Kidney epithelial cell (primary cell): ENCODE results near the gene SH3RF2. TPM values are rescaled to one million over a fixed set of nuclear protein-coding genes. Genes with fewer than 3 reads are reported as not detected.

Experiments used
- DNase-seq: peaks from one replicate; pipeline ENCODE4 v3.0.0-alpha.2; 2010; ENCODE audit warnings: low read depth
- H3K27me3 ChIP-seq: 2 replicates; pipeline ENCODE4 v1.6.0; 2011; ENCODE audit warnings: low read length; ENCODE audit not compliant: control insufficient read depth, insufficient read depth
- H3K36me3 ChIP-seq: 2 replicates; pipeline ENCODE4 v1.5.1; 2011; ENCODE audit warnings: low read length; ENCODE audit not compliant: control insufficient read depth, insufficient read depth
- H3K4me3 ChIP-seq: 2 replicates; pipeline ENCODE4 v1.5.1; 2011; ENCODE audit warnings: low read depth, mild to moderate bottlenecking, control low read depth, low read length
- total RNA-seq: library from RNA; depleted of rRNA; stranded (reverse); fragments of >200 nt; gene quantifications from 2 replicates; pipeline ENCODE4 v1.2.3, GENCODE V29; 2015
- TF ChIP-seq, protein P1 (sequence below): IDR thresholded peaks from 2 replicates; pipeline ENCODE4 v1.5.1; 2011; ENCODE audit warnings: mild to moderate bottlenecking, moderate library complexity, low read length, control low read depth, inconsistent platforms; ENCODE audit not compliant: insufficient read depth, poor library complexity, severe bottlenecking

SH3RF2 gene
- total RNA-seq, 1 donor from 2014 or later: 10.3 TPM

DNA sequence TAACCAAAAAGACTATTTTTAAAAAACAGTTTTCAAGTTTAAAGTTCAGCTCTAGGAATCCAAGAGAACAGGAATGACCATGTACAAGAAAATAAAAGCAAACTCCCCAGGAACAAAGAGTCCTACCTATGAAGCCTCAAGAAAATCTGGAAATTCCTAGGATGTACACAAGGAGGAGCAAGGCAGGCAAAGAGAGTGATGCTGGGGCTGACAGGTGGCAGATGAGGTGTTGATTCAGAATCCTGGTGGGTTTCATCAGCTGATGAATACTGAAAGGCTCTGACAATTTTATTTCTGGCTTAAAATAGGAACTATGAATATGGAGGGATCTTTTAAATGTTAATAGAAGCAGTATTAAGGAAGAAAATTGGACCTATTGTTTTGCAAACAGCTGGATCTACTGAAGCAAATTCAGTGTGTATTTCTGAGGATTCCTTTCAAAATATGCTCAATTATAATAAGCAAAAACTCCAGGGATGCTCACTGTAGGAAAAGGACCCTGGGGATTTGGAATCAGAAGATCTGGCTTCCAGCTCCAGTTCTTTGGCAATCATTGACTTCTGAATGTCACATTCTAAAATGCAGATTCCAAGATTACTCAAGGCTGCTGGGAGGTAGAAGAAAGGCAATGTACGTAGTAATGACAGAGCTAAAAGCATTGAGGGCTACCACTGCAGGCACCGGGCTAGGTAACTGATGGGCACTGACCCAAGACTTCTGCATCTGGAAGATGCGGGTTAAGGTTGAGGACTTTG lies 28.0 kb upstream of the SH3RF2 start:
- no peaks in the 10 kb centered on the region for H3K36me3 ChIP-seq
- no peak for DNase-seq
- no peak overlapping the region for H3K4me3 ChIP-seq
- TF ChIP-seq, protein P1, sequence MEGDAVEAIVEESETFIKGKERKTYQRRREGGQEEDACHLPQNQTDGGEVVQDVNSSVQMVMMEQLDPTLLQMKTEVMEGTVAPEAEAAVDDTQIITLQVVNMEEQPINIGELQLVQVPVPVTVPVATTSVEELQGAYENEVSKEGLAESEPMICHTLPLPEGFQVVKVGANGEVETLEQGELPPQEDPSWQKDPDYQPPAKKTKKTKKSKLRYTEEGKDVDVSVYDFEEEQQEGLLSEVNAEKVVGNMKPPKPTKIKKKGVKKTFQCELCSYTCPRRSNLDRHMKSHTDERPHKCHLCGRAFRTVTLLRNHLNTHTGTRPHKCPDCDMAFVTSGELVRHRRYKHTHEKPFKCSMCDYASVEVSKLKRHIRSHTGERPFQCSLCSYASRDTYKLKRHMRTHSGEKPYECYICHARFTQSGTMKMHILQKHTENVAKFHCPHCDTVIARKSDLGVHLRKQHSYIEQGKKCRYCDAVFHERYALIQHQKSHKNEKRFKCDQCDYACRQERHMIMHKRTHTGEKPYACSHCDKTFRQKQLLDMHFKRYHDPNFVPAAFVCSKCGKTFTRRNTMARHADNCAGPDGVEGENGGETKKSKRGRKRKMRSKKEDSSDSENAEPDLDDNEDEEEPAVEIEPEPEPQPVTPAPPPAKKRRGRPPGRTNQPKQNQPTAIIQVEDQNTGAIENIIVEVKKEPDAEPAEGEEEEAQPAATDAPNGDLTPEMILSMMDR: peak; percentile 23
- H3K27me3 ChIP-seq: no peaks in the 10 kb centered on the region

GRCh38 chr5:145911164-145911563 lies 25.2 kb upstream of the SH3RF2 start:
- no peaks in the 10 kb centered on the region for H3K27me3 ChIP-seq
- no peak for DNase-seq
- H3K4me3 ChIP-seq: no peak overlapping the region
- H3K36me3 ChIP-seq: no peaks in the 10 kb centered on the region
- TF ChIP-seq, protein P1: no peak

DNA sequence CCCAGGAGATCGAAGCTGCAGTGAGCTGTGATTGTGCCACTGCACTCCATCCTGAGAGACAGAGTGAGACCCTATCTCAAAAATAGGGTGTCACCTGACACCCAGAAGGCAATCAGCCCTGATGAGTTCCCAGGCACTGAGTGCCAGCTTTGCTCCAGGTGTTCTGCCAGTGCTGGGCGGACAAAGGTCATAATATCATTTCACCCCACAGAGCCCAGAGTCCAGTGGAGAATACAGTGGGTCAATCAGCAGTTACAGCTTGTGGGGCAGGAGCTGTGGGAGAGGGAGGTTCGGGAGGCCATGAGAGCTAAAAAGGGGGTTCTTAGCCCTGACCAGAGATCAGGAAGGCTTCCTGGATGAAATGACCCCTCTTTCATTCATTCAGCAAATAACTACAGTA lies 24.4 kb upstream of the SH3RF2 start:
- no peaks in the 10 kb centered on the region for H3K36me3 ChIP-seq
- DNase-seq: no peak
- no peak overlapping the region for H3K4me3 ChIP-seq
- TF ChIP-seq, protein P1: no peak
- no peaks in the 10 kb centered on the region for H3K27me3 ChIP-seq

GRCh38 chr5:145912594-145912993 lies 23.8 kb upstream of the SH3RF2 start:
- no peaks in the 10 kb centered on the region for H3K27me3 ChIP-seq
- TF ChIP-seq, protein P1: no peak
- no peaks in the 10 kb centered on the region for H3K36me3 ChIP-seq
- no peak overlapping the region for H3K4me3 ChIP-seq
- no peak for DNase-seq

DNA sequence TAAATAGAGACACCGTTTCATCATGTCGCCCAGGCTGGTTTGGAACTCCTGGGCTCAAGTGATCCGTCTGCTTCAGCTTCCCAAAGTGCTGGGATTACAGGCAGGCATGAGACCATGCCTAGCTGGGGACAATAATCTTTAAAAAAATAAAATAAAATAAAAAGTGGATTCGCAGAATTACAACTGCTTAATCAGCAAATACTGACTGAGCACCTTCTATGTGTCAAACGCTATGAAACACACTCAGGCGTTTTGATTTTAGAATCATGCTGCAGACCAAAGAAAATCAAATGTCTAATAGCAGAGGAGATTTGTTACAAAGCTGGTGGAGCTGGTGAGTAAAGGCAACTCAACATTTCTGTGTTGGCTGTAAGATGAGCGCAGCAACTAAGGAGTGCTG lies 22.7 kb upstream of the SH3RF2 start:
- Histone ChIP-seq H3K27me3 (no peaks in the 10 kb centered on the region), H3K4me3 (no peak overlapping the region), H3K36me3 (no peaks in the 10 kb centered on the region)
- no peak for DNase-seq
- TF ChIP-seq, protein P1: no peak

- DNase-seq: no peak
- no peaks in the 10 kb centered on the region for H3K36me3 ChIP-seq
Measured at GRCh38 chr5:145915970-145916638, 20.3 kb upstream of the SH3RF2 start.

More at GRCh38 chr5:145915970-145916638, 20.3 kb upstream of the SH3RF2 start:
- Histone ChIP-seq H3K4me3 (no peak overlapping the region), H3K27me3 (no peaks in the 10 kb centered on the region)
- TF ChIP-seq, protein P1: no peak
